ENCODE results near the gene CCDC73.

DNA sequence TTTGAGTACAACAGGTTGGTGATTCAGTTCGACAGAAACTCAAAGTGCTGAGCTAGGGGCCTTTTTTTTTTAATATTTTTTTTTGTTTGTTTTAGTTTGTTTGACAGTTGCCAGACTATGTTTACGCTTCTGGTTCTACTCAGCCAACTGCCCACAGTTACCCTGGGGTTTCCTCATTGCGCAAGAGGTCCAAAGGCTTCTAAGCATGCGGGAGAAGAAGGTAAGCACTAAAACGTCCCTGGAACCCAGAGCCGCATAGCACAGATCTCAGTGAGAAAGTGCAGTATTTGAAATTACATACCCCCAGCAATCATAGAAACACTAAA is 35.9 kb upstream of the CCDC73 start:
- TF ChIP-seq, protein P1, sequence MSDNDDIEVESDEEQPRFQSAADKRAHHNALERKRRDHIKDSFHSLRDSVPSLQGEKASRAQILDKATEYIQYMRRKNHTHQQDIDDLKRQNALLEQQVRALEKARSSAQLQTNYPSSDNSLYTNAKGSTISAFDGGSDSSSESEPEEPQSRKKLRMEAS (IDR thresholded peaks at IDR 0.05; ENCODE audit: low read depth, low read length): no peak
- TF ChIP-seq TCF12 (IDR thresholded peaks at IDR 0.05; ENCODE audit: low read depth, low read length) (no peak), SMARCA5 (IDR thresholded peaks at IDR 0.05) (no peak)

All from GM12878 (cell line).